GM19099 (cell line): ENCODE data around the gene XRCC6.

Source experiments
- POLR2A ChIP-seq: IDR thresholded peaks from 3 replicates; pipeline ENCODE4 v1.6.1; 2011; ENCODE audit warnings: low read depth; ENCODE audit not compliant: insufficient read length; ENCODE audit errors: extremely low read depth

Gene XRCC6

DNA sequence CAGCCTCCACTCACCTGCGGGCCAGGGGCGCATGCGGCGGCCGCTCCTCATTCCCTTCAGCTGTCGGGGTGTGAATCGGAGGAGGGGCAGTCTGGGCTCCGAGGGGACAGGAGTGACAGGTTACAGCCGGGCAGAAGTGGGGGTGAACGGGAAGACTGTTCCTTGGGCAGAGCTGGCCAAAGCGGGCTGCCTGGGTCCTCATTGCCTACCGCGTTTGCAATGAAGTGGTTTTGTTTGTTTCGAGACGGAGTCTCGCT is 78.9 kb downstream of the XRCC6 start:
- no peak for TF ChIP-seq POLR2A

DNA sequence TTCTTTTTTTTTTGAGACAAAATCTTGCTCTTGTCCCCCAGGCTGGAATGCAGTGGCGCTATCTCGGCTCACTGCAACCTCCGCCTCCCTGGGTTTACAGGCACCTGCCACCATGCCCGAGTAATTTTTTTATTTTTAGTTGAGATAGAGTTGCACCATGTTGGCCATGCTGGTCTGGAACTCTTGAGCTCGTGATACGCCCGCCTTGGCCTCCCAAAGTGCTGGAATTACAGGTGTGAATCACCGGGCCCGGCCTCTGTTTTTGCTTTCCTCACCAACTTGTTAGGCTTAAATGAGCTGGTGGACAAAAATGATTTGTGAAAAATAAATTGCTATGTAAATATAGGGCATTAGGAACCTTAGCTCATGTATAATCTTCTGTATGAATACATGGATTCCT is 81.7 kb downstream of the XRCC6 start:
- TF ChIP-seq POLR2A: no peak

DNA sequence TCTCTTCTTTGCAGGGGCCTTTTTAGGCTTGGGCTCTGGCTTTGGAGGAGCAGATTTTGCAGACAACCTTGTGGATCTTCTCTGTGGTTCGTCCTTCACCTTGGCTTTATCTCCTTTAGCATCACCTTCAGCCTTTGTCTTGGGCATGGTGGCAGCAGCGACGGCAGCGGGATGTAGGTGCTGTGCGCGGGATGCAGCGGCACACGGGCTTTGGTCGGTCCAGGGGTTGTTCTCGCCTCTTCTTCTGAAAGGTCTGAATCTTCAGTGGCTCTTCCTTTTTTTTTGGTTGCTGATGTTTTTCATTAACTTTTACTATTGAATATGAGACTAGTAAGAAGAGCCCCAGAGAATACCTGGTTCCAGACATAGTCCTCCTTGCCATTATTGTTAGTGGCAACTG is 88.2 kb downstream of the XRCC6 start:
- no peak for TF ChIP-seq POLR2A

DNA sequence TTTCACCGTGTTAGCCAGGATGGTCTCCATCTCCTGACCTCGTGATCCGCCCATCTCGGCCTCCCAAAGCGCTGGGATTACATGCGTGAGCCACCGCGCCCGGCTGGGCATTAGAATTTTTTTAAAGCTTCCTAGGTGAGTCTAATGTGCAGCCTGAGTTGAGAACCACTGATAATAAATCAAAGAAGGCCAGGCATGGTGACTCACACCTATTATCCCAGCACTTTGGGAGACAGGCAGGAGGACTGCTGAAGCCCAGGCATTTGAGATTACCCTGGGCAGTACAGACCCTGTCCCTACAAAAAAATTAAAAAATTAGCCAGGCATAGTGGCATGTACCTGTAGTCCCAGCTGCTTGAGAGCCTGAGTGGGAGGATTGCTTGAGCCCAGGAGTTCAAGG is 91.9 kb downstream of the XRCC6 start:
- TF ChIP-seq POLR2A: no peak
